HepG2 (cell line): ENCODE results near the gene TLK1. TPM values are rescaled to one million over a fixed set of nuclear protein-coding genes. Genes with fewer than 3 reads are reported as not detected.

Experiments used
- ATAC-seq: fragments of 200-7000 bp; cut with Tn5 transposase; 3 replicates; pipeline ENCODE4 v1.9.1; 2020; ENCODE audit warnings: mild to moderate bottlenecking, moderate library complexity
- BruUV-seq: library from RNA; stranded (reverse); fragments of 400-500 nt; replicated peaks from 2 replicates; lab custom pipeline; 2021; lab: Mats Ljungman, UMichigan
- CTCF ChIA-PET: fragments of 300-600 bp; formaldehyde crosslinking; extraction: SDS; loops from one replicate; lab custom pipeline; 2021; ENCODE audit warnings: low total read pairs, inconsistent platforms, low intra/inter-chr PET ratio; lab: Yijun Ruan, JAX
- POLR2A ChIA-PET: fragments of 350-600 bp; sonication (Branson Sonifier 250); formaldehyde crosslinking; loops from one replicate; lab custom pipeline; 2020; ENCODE audit warnings: antibody characterized with exemption, inconsistent platforms; lab: Yijun Ruan, JAX
- DNase-seq: peaks from one replicate; pipeline ENCODE4 v3.0.0-alpha.2; 2015; ENCODE audit warnings: low spot score
- FAIRE-seq: peaks from 3 replicates; lab custom pipeline; 2011; peaks lifted over from hg19 to GRCh38; lab: Jason Lieb, UNC
- H2AFZ ChIP-seq: one replicate; pipeline ENCODE4 v1.6.1; 2011; ENCODE audit warnings: low read length, inconsistent platforms
- H3K27ac ChIP-seq: fragments of 300-600 bp; 3 replicates; pipeline ENCODE4 v1.8.0; 2011; ENCODE audit warnings: mixed run types, mild to moderate bottlenecking, mixed read lengths, low read length, inconsistent platforms; ENCODE audit not compliant: insufficient read depth; ENCODE audit errors: extremely low read length
- H3K27me3 ChIP-seq, 2 experiments: fragments of 200-600 bp in 1 of 2; 2 replicates in 1 of 2; 3 replicates in 1 of 2; pipeline versions ENCODE4 v1.6.0 to v1.8.0; 2011; ENCODE audit warnings: low read length in 2 of 2, mild to moderate bottlenecking in 2 of 2, moderate library complexity in 2 of 2, inconsistent platforms in 1 of 2; ENCODE audit not compliant: insufficient read depth in 2 of 2, control insufficient read depth in 1 of 2
- H3K36me3 ChIP-seq, 2 experiments: fragments of 200-600 bp in 1 of 2; replicated peaks in 1 of 2; 2 replicates in 1 of 2; 3 replicates in 1 of 2; pipeline versions ENCODE4 v1.5.1 to v1.8.0; 2011; ENCODE audit warnings: low read length in 2 of 2, inconsistent platforms in 1 of 2; ENCODE audit not compliant: insufficient read depth in 2 of 2, control insufficient read depth in 1 of 2
- H3K4me1 ChIP-seq: 2 replicates; pipeline ENCODE4 v1.5.1; 2012; ENCODE audit warnings: low read length, inconsistent platforms; ENCODE audit not compliant: insufficient read depth
- H3K4me2 ChIP-seq: 2 replicates; pipeline ENCODE4 v1.6.0; 2011; ENCODE audit warnings: low read depth, low read length, inconsistent platforms
- H3K4me3 ChIP-seq, 3 experiments: fragments of 200-600 bp in 1 of 3; sonication (generic), shearing (Covaris generic) in 1 of 3; replicated peaks in 1 of 3; 2 replicates each; pipeline ENCODE4 v1.5.1; 2011 to 2016; ENCODE audit warnings: low read length in 3 of 3, inconsistent platforms in 2 of 3, low read depth in 2 of 3, mild to moderate bottlenecking in 2 of 3, control low read depth in 1 of 3, mixed read lengths in 1 of 3; ENCODE audit not compliant: insufficient read depth in 1 of 3
- H3K79me2 ChIP-seq: one replicate; pipeline ENCODE4 v1.6.1; 2011; ENCODE audit warnings: low read length, inconsistent platforms; ENCODE audit not compliant: insufficient read depth
- H3K9ac ChIP-seq: 2 replicates; pipeline ENCODE4 v1.6.0; 2011; ENCODE audit warnings: mild to moderate bottlenecking, low read depth, low read length, inconsistent platforms; ENCODE audit not compliant: insufficient read depth
- H3K9me3 ChIP-seq: 2 replicates; pipeline ENCODE4 v1.5.1; 2012; ENCODE audit warnings: mild to moderate bottlenecking, low read length
- H4K20me1 ChIP-seq: 2 replicates; pipeline ENCODE4 v1.6.0; 2011; ENCODE audit warnings: inconsistent platforms, mild to moderate bottlenecking, low read length, moderate library complexity; ENCODE audit not compliant: insufficient read depth
- CBX2 ChIP-seq, 2 experiments: fragments of 200-600 bp in 1 of 2; sonication (generic); formaldehyde crosslinking in 1 of 2; IDR thresholded peaks; 2 replicates each; pipeline versions ENCODE4 v1.7.0 to v1.8.1; 2018 to 2022; ENCODE audit warnings: low read depth in 2 of 2, low read length in 1 of 2, mild to moderate bottlenecking in 1 of 2, missing genetic modification reagents in 1 of 2
- GMEB2 ChIP-seq: IDR thresholded peaks from 2 replicates; pipeline ENCODE4 v1.6.1; 2016; ENCODE audit warnings: missing biosample characterization, missing genetic modification reagents, low read depth
- ISL2 ChIP-seq: sonication (generic); formaldehyde crosslinking; IDR thresholded peaks from 2 replicates; pipeline ENCODE4 v1.5.0; 2020; ENCODE audit warnings: missing genetic modification reagents
- MAZ ChIP-seq, 2 experiments: sonication (generic) in 1 of 2; formaldehyde crosslinking in 1 of 2; IDR thresholded peaks; 2 replicates each; pipeline versions ENCODE4 v1.5.0 to v1.6.1; 2012 to 2020; ENCODE audit warnings: low read depth in 2 of 2, mild to moderate bottlenecking in 2 of 2, borderline replicate concordance in 1 of 2, improper control_type of control experiment in 1 of 2, low read length in 1 of 2, missing genetic modification reagents in 1 of 2, moderate library complexity in 1 of 2
- MEIS2 ChIP-seq: sonication (generic); formaldehyde crosslinking; IDR thresholded peaks from 2 replicates; pipeline ENCODE4 v1.9.0; 2021; ENCODE audit warnings: mild to moderate bottlenecking, missing genetic modification reagents
- NAIF1 ChIP-seq: sonication (generic); formaldehyde crosslinking; IDR thresholded peaks from 2 replicates; pipeline ENCODE4 v1.5.0; 2020; ENCODE audit warnings: mild to moderate bottlenecking, missing genetic modification reagents, borderline replicate concordance
- NCOR1 ChIP-seq: fragments of 200-600 bp; sonication (generic); IDR thresholded peaks from 2 replicates; pipeline ENCODE4 v1.7.0; 2017; ENCODE audit warnings: antibody characterized with exemption, low read length, borderline replicate concordance
- NONO ChIP-seq, 2 experiments: fragments of 450-650 bp in 1 of 2; sonication (generic) in 1 of 2; formaldehyde crosslinking in 1 of 2; IDR thresholded peaks in 1 of 2; conservative IDR thresholded peaks in 1 of 2; 2 replicates each; pipeline versions ENCODE4 v1.6.1 to v1.8.0; 2017 to 2022; ENCODE audit warnings: mild to moderate bottlenecking in 1 of 2, missing genetic modification reagents in 1 of 2, moderate library complexity in 1 of 2
- RFX3 ChIP-seq: IDR thresholded peaks from 2 replicates; pipeline ENCODE4 v1.6.1; 2016; ENCODE audit warnings: missing biosample characterization, missing genetic modification reagents
- SCMH1 ChIP-seq: sonication (generic); formaldehyde crosslinking; IDR thresholded peaks from 2 replicates; pipeline ENCODE4 v1.9.0; 2021; ENCODE audit warnings: missing genetic modification reagents, mild to moderate bottlenecking, borderline replicate concordance
- U2AF1 ChIP-seq: fragments of 200-400 bp; formaldehyde crosslinking; optimal IDR thresholded peaks from 2 replicates; pipeline ENCODE3; 2017; ENCODE audit warnings: mild to moderate bottlenecking, low read depth, low read length
- ZNF101 ChIP-seq: sonication (generic); formaldehyde crosslinking; IDR thresholded peaks from 2 replicates; pipeline ENCODE4 v1.4.0; 2020; ENCODE audit warnings: mild to moderate bottlenecking, low read depth, missing genetic modification reagents, borderline replicate concordance
- ZNF383 ChIP-seq: sonication (generic); formaldehyde crosslinking; IDR thresholded peaks from 2 replicates; pipeline ENCODE4 v1.4.0; 2020; ENCODE audit warnings: missing genetic modification reagents, mild to moderate bottlenecking, borderline replicate concordance
- ZNF44 ChIP-seq: sonication (generic); formaldehyde crosslinking; IDR thresholded peaks from 2 replicates; pipeline ENCODE4 v1.5.1; 2020; ENCODE audit warnings: mild to moderate bottlenecking, missing genetic modification reagents
- ZNF512B ChIP-seq: sonication (generic); formaldehyde crosslinking; IDR thresholded peaks from 2 replicates; pipeline ENCODE4 v1.5.1; 2020; ENCODE audit warnings: missing genetic modification reagents, mild to moderate bottlenecking, borderline replicate concordance
- ZNF580 ChIP-seq: IDR thresholded peaks from 2 replicates; pipeline ENCODE4 v1.6.1; 2016; ENCODE audit warnings: low read depth, borderline replicate concordance
- ZNF784 ChIP-seq: sonication (generic); formaldehyde crosslinking; IDR thresholded peaks from 2 replicates; pipeline ENCODE4 v1.5.1; 2020; ENCODE audit warnings: missing genetic modification reagents, mild to moderate bottlenecking, borderline replicate concordance
- in situ Hi-C: cut with HindIII; loops from 2 replicates; pipeline ENCODE4 v1.10.0; 2017; ENCODE audit warnings: low pct_unique_long_range_greater_than_20kb; ENCODE audit not compliant: extremely low pct_ligation_motif_present
- intact Hi-C: fragments of 100-400 bp; cut with micrococcal nuclease; formaldehyde crosslinking; loops from one replicate; pipeline ENCODE4 v1.10.0; 2022; ENCODE audit not compliant: unreplicated experiment
- polyA plus RNA-seq, 8 experiments: library from polyadenylated mRNA; depleted of rRNA in 3 of 8; stranded (reverse) in 7 of 8; unstranded in 1 of 8; fragments of >200 nt; fragmentation: Illumina TruSeq in 4 of 8; extraction: Trizol in 4 of 8; gene quantifications; 2 replicates each; pipeline versions ENCODE4 v1.2.1 to v1.2.3, GENCODE V29; 2011 to 2016; ENCODE audit warnings: low read depth in 4 of 8, missing spikeins in 1 of 8, mixed read lengths in 1 of 8; ENCODE audit not compliant: insufficient read depth in 1 of 8
- total RNA-seq, 5 experiments: library from RNA; depleted of rRNA; stranded (reverse); fragments of >200 nt; fragmentation: Illumina TruSeq; extraction: Trizol; gene quantifications; 2 replicates each; pipeline ENCODE4 v1.2.3, GENCODE V29; 2016; ENCODE audit warnings: low read depth in 1 of 5
- TF ChIP-seq, protein P1 (sequence below): sonication (generic); formaldehyde crosslinking; conservative IDR thresholded peaks from 2 replicates; pipeline ENCODE4 v1.4.0; 2020; ENCODE audit warnings: missing genetic modification reagents

TLK1 gene
- total and polyA plus RNA-seq, 2 of the 13 experiments (the other 11 are each of a cell fraction or from before 2014, with no cell fraction given), result 16.8 to 28.7 TPM

GRCh38 chr2:171187819-171188218 is 27.1 kb upstream of the TLK1 start:
- Histone ChIP-seq H3K36me3 (no peaks in the 10 kb centered on the region), H2AFZ (no peak overlapping the region), H3K9me3 (no peaks in the 10 kb centered on the region), H3K9ac (no peak overlapping the region), H3K4me2 (no peak overlapping the region), H3K4me1 (peaks cover 15% of the 10 kb centered on the region), H3K4me3 (no peak overlapping the region), H3K27me3 (no peaks in the 10 kb centered on the region), H4K20me1 (no peaks in the 10 kb centered on the region), H3K79me2 (no peaks in the 10 kb centered on the region), H3K27ac (no peak overlapping the region)
- intact Hi-C loops (no loop called here), in situ Hi-C loops (no loop called here)
- POLR2A ChIA-PET, result no interaction called here
- no peak for ATAC-seq
- CTCF ChIA-PET, result no interaction called here
- DNase-seq, result no peak
- no TSS peak for BruUV-seq
- FAIRE-seq, result no peak
- TF ChIP-seq MAZ (IDR thresholded peaks at IDR 0.05; ENCODE audit: borderline replicate concordance, low read depth, low read length) (no peak), MAZ (CRISPR knock-in tag; IDR thresholded peaks at IDR 0.05; ENCODE audit: low read depth) (no peak), ZNF512B (CRISPR knock-in tag) (no peak), NCOR1 (no peak), ZNF580 (CRISPR knock-in tag) (no peak), CBX2 (IDR thresholded peaks at IDR 0.05; ENCODE audit: low read depth, low read length) (no peak), CBX2 (CRISPR knock-in tag; IDR thresholded peaks at IDR 0.05; ENCODE audit: low read depth) (no peak), NONO (IDR thresholded peaks at IDR 0.05) (no peak), NONO (CRISPR knock-in tag; conservative IDR thresholded peaks at IDR 0.05) (no peak), ZNF101 (no peak), RFX3 (CRISPR knock-in tag) (no peak), U2AF1 (no peak), ISL2 (no peak), MEIS2 (CRISPR knock-in tag) (no peak), SCMH1 (CRISPR knock-in tag) (no peak), NAIF1 (no peak), GMEB2 (CRISPR knock-in tag) (no peak), ZNF44 (CRISPR knock-in tag) (no peak), ZNF784 (CRISPR knock-in tag) (no peak), ZNF383 (CRISPR knock-in tag) (no peak)
- TF ChIP-seq, protein P1, sequence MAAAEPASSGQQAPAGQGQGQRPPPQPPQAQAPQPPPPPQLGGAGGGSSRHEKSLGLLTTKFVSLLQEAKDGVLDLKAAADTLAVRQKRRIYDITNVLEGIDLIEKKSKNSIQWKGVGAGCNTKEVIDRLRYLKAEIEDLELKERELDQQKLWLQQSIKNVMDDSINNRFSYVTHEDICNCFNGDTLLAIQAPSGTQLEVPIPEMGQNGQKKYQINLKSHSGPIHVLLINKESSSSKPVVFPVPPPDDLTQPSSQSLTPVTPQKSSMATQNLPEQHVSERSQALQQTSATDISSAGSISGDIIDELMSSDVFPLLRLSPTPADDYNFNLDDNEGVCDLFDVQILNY (CRISPR knock-in tag), result no peak
